ENCODE measurements around the gene NUDT2. TPM values are rescaled to one million over a fixed set of nuclear protein-coding genes. Genes with fewer than 3 reads are reported as not detected.

The NUDT2 gene
- total and polyA plus RNA-seq, 10 donors = 10.4 to 32.1 (median 16.0) TPM

- peak overlapping the region; percentile 37 to 79 (median 52) for H3K4me3 ChIP-seq
- peaks cover 0 to 18% (median 0%) of the 10 kb centered on the region in 7 donors for H3K27me3 ChIP-seq (replicated peaks in 1 of 7)
- no peaks in the 10 kb centered on the region for H3K36me3 ChIP-seq
- peak; percentile 95 for DNase-seq
- TF ChIP-seq POLR2AphosphoS5 (IDR thresholded peaks at IDR 0.05) (peak; percentile 62 to 76 (median 71)), POLR2A (IDR thresholded peaks at IDR 0.05) (no peak)
- TF ChIP-seq, protein P1, sequence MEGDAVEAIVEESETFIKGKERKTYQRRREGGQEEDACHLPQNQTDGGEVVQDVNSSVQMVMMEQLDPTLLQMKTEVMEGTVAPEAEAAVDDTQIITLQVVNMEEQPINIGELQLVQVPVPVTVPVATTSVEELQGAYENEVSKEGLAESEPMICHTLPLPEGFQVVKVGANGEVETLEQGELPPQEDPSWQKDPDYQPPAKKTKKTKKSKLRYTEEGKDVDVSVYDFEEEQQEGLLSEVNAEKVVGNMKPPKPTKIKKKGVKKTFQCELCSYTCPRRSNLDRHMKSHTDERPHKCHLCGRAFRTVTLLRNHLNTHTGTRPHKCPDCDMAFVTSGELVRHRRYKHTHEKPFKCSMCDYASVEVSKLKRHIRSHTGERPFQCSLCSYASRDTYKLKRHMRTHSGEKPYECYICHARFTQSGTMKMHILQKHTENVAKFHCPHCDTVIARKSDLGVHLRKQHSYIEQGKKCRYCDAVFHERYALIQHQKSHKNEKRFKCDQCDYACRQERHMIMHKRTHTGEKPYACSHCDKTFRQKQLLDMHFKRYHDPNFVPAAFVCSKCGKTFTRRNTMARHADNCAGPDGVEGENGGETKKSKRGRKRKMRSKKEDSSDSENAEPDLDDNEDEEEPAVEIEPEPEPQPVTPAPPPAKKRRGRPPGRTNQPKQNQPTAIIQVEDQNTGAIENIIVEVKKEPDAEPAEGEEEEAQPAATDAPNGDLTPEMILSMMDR (IDR thresholded peaks at IDR 0.05 in 8 of 11, conservative IDR thresholded peaks at IDR 0.05 in 3 of 11) = peak in 1 of 11 experiments; percentile 11
- intact Hi-C loops (cut with DNase I; ENCODE audit: low total_unique reads) = loop anchor here (5.0 to 10.0 kb wide), 2 partner anchors 48 to 126 kb away; no protein-coding TSS in a partner anchor
- no peaks in the 10 kb centered on the region for H3K9me3 ChIP-seq
- WGBS, 5 donors = 2 to 11% (median 3%) methylated on average over 20 to 59 of the region's 59 CpGs
- H3K4me1 ChIP-seq = peaks cover 29 to 51% (median 41%) of the 10 kb centered on the region in 6 donors
- H3K27ac ChIP-seq = peak overlapping the region in 5 of 8 donors; percentile 20 to 63 (median 48)
These were observed 51.3 kb downstream of the NUDT2 start for GRCh38 chr9:34380511-34381315.

DNA sequence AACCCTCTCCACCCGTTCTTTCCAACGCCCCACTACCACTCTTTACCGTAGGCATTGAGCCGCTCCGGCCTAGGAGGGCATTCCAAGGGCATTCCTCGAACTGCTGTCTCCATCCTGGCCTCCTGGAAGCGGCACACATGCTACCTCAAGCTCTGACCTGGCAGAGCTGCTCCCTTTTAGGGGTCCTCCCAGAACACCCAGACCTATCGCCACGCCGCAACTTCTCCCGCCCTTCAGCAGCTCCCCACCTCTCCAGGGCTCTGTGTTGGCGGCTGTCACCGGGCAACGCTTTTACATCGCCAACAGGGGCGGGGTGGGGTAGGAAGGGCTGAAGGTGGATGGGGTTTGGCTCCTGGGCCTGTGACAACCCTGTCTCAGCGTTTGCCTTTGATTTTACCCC lies 52.0 kb downstream of the NUDT2 start:
- peak overlapping the region in 2 of 8 donors; percentile 61 to 63 for H3K27ac ChIP-seq
- H3K9me3 ChIP-seq = no peaks in the 10 kb centered on the region
- peak overlapping the region in 7 of 8 donors; percentile 37 to 79 (median 51) for H3K4me3 ChIP-seq
- intact Hi-C loops (cut with DNase I; ENCODE audit: low total_unique reads) = loop anchor here (5.0 to 10.0 kb wide), 2 partner anchors 49 to 127 kb away; no protein-coding TSS in a partner anchor
- H3K27me3 ChIP-seq (replicated peaks in 1 of 7) = peaks cover 0 to 18% (median 0%) of the 10 kb centered on the region in 7 donors
- WGBS, 5 donors = 34 to 50% (median 38%) methylated on average over 17 of the region's 17 CpGs
- H3K4me1 ChIP-seq = peaks cover 25 to 45% (median 35%) of the 10 kb centered on the region in 6 donors
- H3K36me3 ChIP-seq = no peaks in the 10 kb centered on the region
- TF ChIP-seq, protein P1 (IDR thresholded peaks at IDR 0.05 in 8 of 11, conservative IDR thresholded peaks at IDR 0.05 in 3 of 11) = no peak
- TF ChIP-seq POLR2AphosphoS5 (IDR thresholded peaks at IDR 0.05) = no peak
- no peak for TF ChIP-seq POLR2A (IDR thresholded peaks at IDR 0.05)
- DNase-seq = peak; percentile 82

DNA sequence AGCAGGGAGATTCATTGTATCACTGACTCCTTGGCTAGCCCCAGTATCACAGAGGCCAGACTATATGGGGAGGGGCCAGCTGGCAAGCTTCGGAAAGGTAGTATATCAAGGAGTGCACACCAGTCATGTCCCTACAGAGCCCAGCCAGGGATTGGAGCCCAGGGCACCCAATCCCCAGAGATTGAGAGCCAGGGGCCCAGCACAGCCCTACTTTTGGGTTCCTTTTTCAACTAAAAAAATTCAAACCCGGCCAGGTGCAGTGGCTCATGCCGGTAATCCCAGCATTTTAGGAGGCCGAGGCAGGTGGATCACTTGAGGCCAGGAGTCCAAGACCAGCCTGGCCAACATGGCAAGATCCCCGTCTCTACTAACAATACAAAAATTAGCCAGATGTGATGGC lies 52.7 kb downstream of the NUDT2 start:
- Histone ChIP-seq H3K9me3 (no peaks in the 10 kb centered on the region), H3K4me3 (no peak overlapping the region), H3K4me1 (peaks cover 25 to 40% (median 32%) of the 10 kb centered on the region in 6 donors), H3K27ac (no peak overlapping the region), H3K36me3 (no peaks in the 10 kb centered on the region), H3K27me3 (replicated peaks in 1 of 7) (peaks cover 0 to 18% (median 0%) of the 10 kb centered on the region in 7 donors)
- DNase-seq = no peak
- no peak for TF ChIP-seq POLR2A (IDR thresholded peaks at IDR 0.05)
- TF ChIP-seq POLR2AphosphoS5 (IDR thresholded peaks at IDR 0.05) = no peak
- TF ChIP-seq, protein P1 (IDR thresholded peaks at IDR 0.05 in 8 of 11, conservative IDR thresholded peaks at IDR 0.05 in 3 of 11) = no peak
- 85 to 96% (median 92%) methylated on average over 5 of the region's 5 CpGs for WGBS, 5 donors
- intact Hi-C loops (cut with DNase I; ENCODE audit: low total_unique reads) = loop anchor here (5.0 to 10.0 kb wide), 2 partner anchors 50 to 127 kb away; no protein-coding TSS in a partner anchor

DNA sequence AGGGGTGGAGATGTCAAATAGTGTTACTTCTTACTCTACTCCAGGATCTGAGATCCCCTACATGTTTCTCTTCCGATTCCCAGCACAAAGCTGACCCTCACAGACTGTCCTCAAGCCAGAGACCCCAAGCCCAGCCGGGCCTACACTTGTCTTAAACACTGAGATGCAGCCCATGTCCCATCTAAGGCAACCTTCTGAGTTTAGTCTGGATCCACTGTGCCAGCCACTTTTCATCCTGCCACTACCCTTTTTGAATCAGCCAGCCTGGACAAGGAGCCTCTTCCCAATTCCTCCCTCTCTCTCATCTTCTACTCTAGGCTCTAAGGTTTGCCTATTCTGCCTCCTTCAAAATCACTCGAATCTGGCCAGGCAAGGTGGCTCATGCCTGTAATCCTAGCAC lies 53.5 kb downstream of the NUDT2 start:
- Histone ChIP-seq H3K4me3 (no peak overlapping the region), H3K4me1 (peaks cover 20 to 32% (median 25%) of the 10 kb centered on the region in 6 donors), H3K36me3 (no peaks in the 10 kb centered on the region), H3K9me3 (no peaks in the 10 kb centered on the region), H3K27me3 (replicated peaks in 1 of 7) (peaks cover 0 to 18% (median 0%) of the 10 kb centered on the region in 7 donors), H3K27ac (no peak overlapping the region)
- WGBS, 5 donors = 87 to 94% (median 89%) methylated on average over 3 of the region's 3 CpGs
- no peak for DNase-seq
- intact Hi-C loops (cut with DNase I; ENCODE audit: low total_unique reads) = loop anchor here (5.0 to 10.0 kb wide), 2 partner anchors 51 to 128 kb away; no protein-coding TSS in a partner anchor
- TF ChIP-seq POLR2A (IDR thresholded peaks at IDR 0.05) (no peak), POLR2AphosphoS5 (IDR thresholded peaks at IDR 0.05) (no peak)
- TF ChIP-seq, protein P1 (IDR thresholded peaks at IDR 0.05 in 8 of 11, conservative IDR thresholded peaks at IDR 0.05 in 3 of 11) = no peak
